Ramos (cell line): ENCODE data around the gene OR5M3.

Experiments
- in situ Hi-C: fragments of 300-500 bp; cut with MboI; formaldehyde crosslinking; loops from one replicate; pipeline ENCODE4 v1.14.3; 2022; ENCODE audit warnings: low sequenced_read_pairs; ENCODE audit not compliant: unreplicated experiment

Gene OR5M3

GRCh38 chr11:56473252-56473651 is at the start of gene OR5M3:
OR5M3 (minus strand) TSS chr11:56473352; CDS start chr11:56470497, 2,855 bp downstream.
- in situ Hi-C loops, result no loop called here

GRCh38 chr11:56522008-56522407 is 48.9 kb upstream of the OR5M3 start:
- in situ Hi-C loops, result no loop called here

- in situ Hi-C loops, result no loop called here
Measured at GRCh38 chr11:56513280-56513679, 40.1 kb upstream of the OR5M3 start.

GRCh38 chr11:56509439-56509838 is 36.3 kb upstream of the OR5M3 start:
- in situ Hi-C loops, result no loop called here

- in situ Hi-C loops, result no loop called here
Measured at GRCh38 chr11:56497010-56497409, 23.9 kb upstream of the OR5M3 start.

- in situ Hi-C loops, result no loop called here
Measured at GRCh38 chr11:56495117-56495516, 22.0 kb upstream of the OR5M3 start.

GRCh38 chr11:56491270-56491669 is 18.1 kb upstream of the OR5M3 start, which contains the start of gene OR5M8:
OR5M8 (minus strand) TSS chr11:56491370; CDS start chr11:56491370, 0 bp downstream.
- in situ Hi-C loops, result no loop called here

GRCh38 chr11:56486801-56487200 is 13.6 kb upstream of the OR5M3 start:
- in situ Hi-C loops, result no loop called here

GRCh38 chr11:56474729-56475235 is 1.6 kb upstream of the OR5M3 start:
- in situ Hi-C loops, result no loop called here

GRCh38 chr11:56457076-56457475 is 16.1 kb downstream of the OR5M3 start:
- in situ Hi-C loops, result no loop called here

- in situ Hi-C loops, result no loop called here
Measured at GRCh38 chr11:56453521-56453920, 19.6 kb downstream of the OR5M3 start.
